Tibial artery (tissue), 4 donors: ENCODE results near the gene BCAP31.

Experiments used
- DNase-seq, 2 donors: peaks; one replicate each; pipeline ENCODE4 v3.0.0-alpha.2; 2019
- H3K27ac ChIP-seq, 2 donors: fragments of 200-600 bp; sonication (generic) in 1 of 2; 1 replicate in 1 of 2; 2 replicates in 1 of 2; pipeline ENCODE4 v1.5.1; 2018 to 2019; ENCODE audit warnings: mild to moderate bottlenecking in 1 of 2
- H3K27me3 ChIP-seq, 2 donors: fragments of 200-600 bp; sonication (generic) in 1 of 2; one replicate each; pipeline versions ENCODE4 v1.5.1 to v1.6.0; 2016 to 2019
- H3K36me3 ChIP-seq, 3 donors: fragments of 200-600 bp; sonication (generic) in 2 of 3; one replicate each; pipeline ENCODE4 v1.5.1; 2016 to 2019; ENCODE audit warnings: mild to moderate bottlenecking in 2 of 3
- H3K4me1 ChIP-seq, 4 donors: fragments of 200-600 bp; sonication (generic) in 2 of 4; 1 replicate in 3 of 4; 2 replicates in 1 of 4; pipeline ENCODE4 v1.5.1; 2016 to 2019
- H3K4me3 ChIP-seq, 2 donors: fragments of 200-600 bp; sonication (generic) in 1 of 2; 1 replicate in 1 of 2; 2 replicates in 1 of 2; pipeline ENCODE4 v1.5.1; 2018 to 2019; ENCODE audit warnings: mild to moderate bottlenecking in 2 of 2
- H3K9me3 ChIP-seq, 3 donors: fragments of 200-600 bp; sonication (generic) in 1 of 3; one replicate each; pipeline ENCODE4 v1.5.1; 2016 to 2019
- CTCF ChIP-seq, 2 experiments: fragments of 200-600 bp in 1 of 2; fragments of 450-650 bp in 1 of 2; IDR thresholded peaks; one replicate each; pipeline ENCODE4 v1.5.1; 2017 to 2019; ENCODE audit warnings: antibody characterized with exemption in 2 of 2, mild to moderate bottlenecking in 1 of 2, moderate library complexity in 1 of 2
- intact Hi-C: fragments of 100-400 bp; cut with DNase I; formaldehyde crosslinking; loops from one replicate; pipeline ENCODE4 v1.15.0; 2023; ENCODE audit warnings: low total_unique reads

BCAP31 gene

DNA sequence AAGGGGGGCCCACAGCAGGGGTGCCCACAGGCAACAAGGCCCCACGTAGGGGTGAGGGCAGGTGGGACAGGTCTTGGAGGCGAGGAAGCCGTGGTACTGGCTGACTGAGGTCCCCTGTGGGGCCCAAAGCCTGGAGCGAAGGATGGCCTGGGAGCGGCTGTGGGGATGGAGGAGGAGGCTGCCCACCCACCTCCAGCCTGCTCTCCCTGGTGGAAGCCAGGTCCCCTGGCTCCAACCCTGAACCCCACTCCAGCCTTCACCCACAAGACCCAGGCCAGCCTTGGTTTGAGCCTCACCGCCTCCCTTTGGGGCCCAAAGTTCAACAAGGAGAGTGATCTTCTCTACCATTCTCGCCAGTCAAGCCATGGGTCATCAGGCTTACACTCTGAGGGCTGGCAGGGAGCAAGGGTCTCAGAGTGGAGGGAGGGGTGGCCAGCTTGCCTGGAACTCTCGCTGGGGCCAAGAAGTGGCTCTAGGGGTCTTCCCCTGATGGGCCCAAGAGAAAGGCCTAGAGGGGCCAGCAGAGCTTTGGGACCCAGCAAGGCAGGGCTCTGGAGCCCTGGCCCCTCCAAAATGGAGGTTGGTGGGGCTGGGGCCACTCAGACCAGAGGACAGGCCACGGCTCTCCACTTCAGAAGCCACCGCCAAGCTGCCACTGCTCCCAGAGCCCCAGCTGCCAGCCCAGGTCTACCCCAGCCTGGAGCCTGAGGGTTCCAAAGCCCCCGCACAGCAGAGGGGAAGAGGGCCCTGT is 55.6 kb downstream of the BCAP31 start:
- intact Hi-C loops, result loop anchor here (5.0 kb wide), 2 partner anchors 61 to 131 kb away; no protein-coding TSS in a partner anchor
- no peak for TF ChIP-seq CTCF (IDR thresholded peaks at IDR 0.05)
- no peak overlapping the region for H3K4me3 ChIP-seq
- no peaks in the 10 kb centered on the region for H3K36me3 ChIP-seq
- H3K27me3 ChIP-seq, result peaks cover 0 to 7% of the 10 kb centered on the region in 2 donors
- peaks cover 0 to 6% (median 2%) of the 10 kb centered on the region in 4 donors for H3K4me1 ChIP-seq
- peak overlapping the region in 1 of 2 donors; percentile 35 for H3K27ac ChIP-seq
- no peak for DNase-seq
- H3K9me3 ChIP-seq, result no peaks in the 10 kb centered on the region

DNA sequence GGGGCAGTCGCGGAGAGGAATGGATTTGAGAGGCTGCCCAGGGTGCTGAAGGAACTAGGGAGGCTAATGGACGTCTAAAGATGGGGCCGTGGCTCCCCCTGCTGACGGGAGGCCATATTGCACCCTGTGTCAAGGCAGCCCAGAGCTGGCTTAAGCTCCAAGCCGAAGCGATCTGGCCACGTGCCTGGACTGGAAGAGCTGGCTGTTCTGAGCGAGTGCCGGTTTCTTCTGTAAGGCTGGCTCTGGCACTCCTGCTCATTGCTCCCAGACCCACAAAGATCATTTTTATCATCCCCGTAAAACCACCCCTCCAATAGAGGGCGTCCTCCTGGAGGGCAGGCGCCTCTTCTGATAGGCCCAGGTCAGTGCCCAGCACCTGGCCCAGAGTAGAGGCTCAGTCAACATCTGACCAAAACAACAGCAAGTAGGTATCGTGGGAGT is 56.2 kb downstream of the BCAP31 start:
- DNase-seq, result peak; percentile 72 to 89
- Histone ChIP-seq H3K27me3 (peaks cover 0 to 9% of the 10 kb centered on the region in 2 donors), H3K4me1 (peaks cover 0 to 3% (median under 1%) of the 10 kb centered on the region in 4 donors), H3K36me3 (no peaks in the 10 kb centered on the region), H3K9me3 (no peaks in the 10 kb centered on the region), H3K4me3 (no peak overlapping the region), H3K27ac (peak overlapping the region in 1 of 2 donors; percentile 35)
- intact Hi-C loops, result loop anchor here (5.0 kb wide), 2 partner anchors 61 to 131 kb away; no protein-coding TSS in a partner anchor
- TF ChIP-seq CTCF (IDR thresholded peaks at IDR 0.05), result peak; percentile 63 to 65

GRCh38 chrX:153667281-153667955 is 56.8 kb downstream of the BCAP31 start:
- H3K27me3 ChIP-seq, result peaks cover 0 to 9% of the 10 kb centered on the region in 2 donors
- H3K27ac ChIP-seq, result no peak overlapping the region
- DNase-seq, result no peak
- no peak for TF ChIP-seq CTCF (IDR thresholded peaks at IDR 0.05)
- peaks cover 0 to 3% (median 0%) of the 10 kb centered on the region in 4 donors for H3K4me1 ChIP-seq
- intact Hi-C loops, result loop anchor here (5.0 kb wide), 2 partner anchors 60 to 130 kb away; no protein-coding TSS in a partner anchor
- no peak overlapping the region for H3K4me3 ChIP-seq
- H3K9me3 ChIP-seq, result no peaks in the 10 kb centered on the region
- H3K36me3 ChIP-seq, result no peaks in the 10 kb centered on the region

- H3K4me3 ChIP-seq, result no peak overlapping the region
- no peaks in the 10 kb centered on the region for H3K9me3 ChIP-seq
- no peak for DNase-seq
- H3K27me3 ChIP-seq, result peaks cover 0 to 16% of the 10 kb centered on the region in 2 donors
- no peaks in the 10 kb centered on the region for H3K36me3 ChIP-seq
- no peak overlapping the region for H3K27ac ChIP-seq
- H3K4me1 ChIP-seq, result peaks cover 0 to 3% (median 0%) of the 10 kb centered on the region in 4 donors
- intact Hi-C loops, result loop anchor here (5.0 kb wide), 2 partner anchors 59 to 129 kb away; no protein-coding TSS in a partner anchor
- TF ChIP-seq CTCF (IDR thresholded peaks at IDR 0.05), result no peak
Observed at GRCh38 chrX:153665726-153666306, 58.4 kb downstream of the BCAP31 start.

DNA sequence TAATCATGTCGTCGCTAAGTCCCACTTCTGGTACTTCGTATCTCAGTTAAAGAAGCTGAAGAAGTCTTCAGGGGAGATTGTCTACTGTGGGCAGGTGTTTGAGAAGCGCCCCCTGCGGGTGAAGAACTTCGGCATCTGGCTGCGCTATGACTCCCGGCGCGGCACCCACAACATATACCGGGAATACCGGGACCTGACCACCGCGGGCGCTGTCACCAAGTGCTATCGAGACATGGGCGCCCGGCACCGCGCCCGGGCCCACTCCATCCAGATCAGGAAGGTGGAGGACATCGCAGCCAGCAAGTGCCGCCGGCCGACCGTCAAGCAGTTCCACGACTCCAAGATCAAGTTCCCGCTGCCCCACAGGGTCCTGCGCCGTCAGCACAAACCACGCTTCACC is 61.9 kb downstream of the BCAP31 start:
- intact Hi-C loops, result no loop called here
- no peaks in the 10 kb centered on the region for H3K36me3 ChIP-seq
- peaks cover 0 to 19% of the 10 kb centered on the region in 2 donors for H3K27me3 ChIP-seq
- no peaks in the 10 kb centered on the region for H3K9me3 ChIP-seq
- DNase-seq, result peak in 1 of 2 donors; percentile 40
- peak; percentile 14 to 21 for TF ChIP-seq CTCF (IDR thresholded peaks at IDR 0.05)
- no peak overlapping the region for H3K27ac ChIP-seq
- H3K4me1 ChIP-seq, result no peaks in the 10 kb centered on the region
- H3K4me3 ChIP-seq, result no peak overlapping the region
